ENCODE measurements around the gene CTSH. TPM values are rescaled to one million over a fixed set of nuclear protein-coding genes. Genes with fewer than 3 reads are reported as not detected.

CTSH gene
- total RNA-seq, 4 donors from 2014 or later = 8.6 to 70.2 (median 41.0) TPM

GRCh38 chr15:78921940-78922339, 22.9 kb downstream of the CTSH start:
- Histone ChIP-seq H3K36me3 (peaks cover 0 to 23% (median 2%) of the 10 kb centered on the region in 4 donors), H3K27me3 (no peaks in the 10 kb centered on the region), H3K4me1 (peaks cover 0 to 7% (median 2%) of the 10 kb centered on the region in 4 donors), H3K4me3 (no peak overlapping the region), H3K9me3 (no peaks in the 10 kb centered on the region), H3K27ac (no peak overlapping the region)
- WGBS, 2 donors (ENCODE audit: low coverage in 1 of 2) = 94 to 100% methylated on average over 1 to 14 of the region's 14 CpGs
- intact Hi-C loops (cut with DNase I; ENCODE audit: low total_unique reads) (no loop called here), in situ Hi-C loops (cut with MboI; ENCODE audit: low pct_ligation_motif_present in 1 of 4, low pct_unique_long_range_greater_than_20kb in 1 of 4, low sequenced_read_pairs in 3 of 4) (loop anchor here in 3 of 4 donors (25.0 kb wide), 1 partner anchor 265 kb away; no protein-coding TSS in a partner anchor)
- DNase-seq = no peak
- TF ChIP-seq POLR2A (IDR thresholded peaks at IDR 0.05) (no peak), CTCF (IDR thresholded peaks at IDR 0.05) (no peak), EP300 (IDR thresholded peaks at IDR 0.05; ENCODE audit: low read depth) (no peak), POLR2AphosphoS5 (IDR thresholded peaks at IDR 0.05) (no peak)

GRCh38 chr15:78921517-78921916, 23.3 kb downstream of the CTSH start:
- Histone ChIP-seq H3K4me3 (no peak overlapping the region), H3K27me3 (no peaks in the 10 kb centered on the region), H3K4me1 (peaks cover 0 to 12% (median 4%) of the 10 kb centered on the region in 4 donors), H3K27ac (no peak overlapping the region), H3K9me3 (no peaks in the 10 kb centered on the region), H3K36me3 (peaks cover 0 to 23% (median 2%) of the 10 kb centered on the region in 4 donors)
- no peak for TF ChIP-seq CTCF (IDR thresholded peaks at IDR 0.05)
- no peak for TF ChIP-seq POLR2AphosphoS5 (IDR thresholded peaks at IDR 0.05)
- no peak for TF ChIP-seq POLR2A (IDR thresholded peaks at IDR 0.05)
- TF ChIP-seq EP300 (IDR thresholded peaks at IDR 0.05; ENCODE audit: low read depth) = no peak
- 79 to 90% methylated on average over 3 to 6 of the region's 6 CpGs for WGBS, 2 donors (ENCODE audit: low coverage in 1 of 2)
- in situ Hi-C loops (cut with MboI; ENCODE audit: low pct_ligation_motif_present in 1 of 4, low pct_unique_long_range_greater_than_20kb in 1 of 4, low sequenced_read_pairs in 3 of 4) = loop anchor here in 3 of 4 donors (25.0 kb wide), 1 partner anchor 266 kb away; no protein-coding TSS in a partner anchor
- DNase-seq = no peak
- intact Hi-C loops (cut with DNase I; ENCODE audit: low total_unique reads) = no loop called here

GRCh38 chr15:78917888-78918287, 27.0 kb downstream of the CTSH start:
- DNase-seq = no peak
- Histone ChIP-seq H3K27me3 (no peaks in the 10 kb centered on the region), H3K36me3 (peaks cover 0 to 21% (median 2%) of the 10 kb centered on the region in 4 donors), H3K9me3 (no peaks in the 10 kb centered on the region), H3K4me1 (peaks cover 13 to 29% (median 18%) of the 10 kb centered on the region in 4 donors), H3K27ac (peak overlapping the region in 3 of 4 donors; percentile 53 to 81 (median 75)), H3K4me3 (no peak overlapping the region)
- TF ChIP-seq POLR2AphosphoS5 (IDR thresholded peaks at IDR 0.05) = peak in 2 of 3 donors; percentile 10 to 38
- no peak for TF ChIP-seq EP300 (IDR thresholded peaks at IDR 0.05; ENCODE audit: low read depth)
- intact Hi-C loops (cut with DNase I; ENCODE audit: low total_unique reads) (no loop called here), in situ Hi-C loops (cut with MboI; ENCODE audit: low pct_ligation_motif_present in 1 of 4, low pct_unique_long_range_greater_than_20kb in 1 of 4, low sequenced_read_pairs in 3 of 4) (loop anchor here in 3 of 4 donors (25.0 kb wide), 1 partner anchor 269 kb away; no protein-coding TSS in a partner anchor)
- WGBS, 2 donors (ENCODE audit: low coverage in 1 of 2) = 67 to 91% methylated on average over 1 to 4 of the region's 4 CpGs

- H3K4me1 ChIP-seq = peaks cover 13 to 29% (median 18%) of the 10 kb centered on the region in 4 donors
- H3K4me3 ChIP-seq = no peak overlapping the region
- no peaks in the 10 kb centered on the region for H3K9me3 ChIP-seq
- no peaks in the 10 kb centered on the region for H3K27me3 ChIP-seq
- no peak for TF ChIP-seq CTCF (IDR thresholded peaks at IDR 0.05)
- 76 to 80% methylated on average over 4 of the region's 4 CpGs for WGBS, 2 donors (ENCODE audit: low coverage in 1 of 2)
- in situ Hi-C loops (cut with MboI; ENCODE audit: low pct_ligation_motif_present in 1 of 4, low pct_unique_long_range_greater_than_20kb in 1 of 4, low sequenced_read_pairs in 3 of 4) = loop anchor here in 3 of 4 donors (25.0 kb wide), 1 partner anchor 271 kb away; no protein-coding TSS in a partner anchor
- H3K27ac ChIP-seq = peak overlapping the region; percentile 44 to 81 (median 69)
- DNase-seq = no peak
- H3K36me3 ChIP-seq = peaks cover 0 to 6% (median 2%) of the 10 kb centered on the region in 4 donors
- intact Hi-C loops (cut with DNase I; ENCODE audit: low total_unique reads) = no loop called here
Observed at GRCh38 chr15:78916088-78916487, 28.8 kb downstream of the CTSH start.

Measured in transverse colon (tissue), 4 donors.